ENCODE results near the gene PSAPL1.

- no peak for TF ChIP-seq CTCF (IDR thresholded peaks at IDR 0.05; ENCODE audit: low read depth, low read length, poor library complexity, severe bottlenecking)
- no peak for TF ChIP-seq EZH2phosphoT487 (IDR thresholded peaks at IDR 0.05; ENCODE audit: borderline replicate concordance, low read length)
Measured at GRCh38 chr4:7466215-7466614, 31.5 kb upstream of the PSAPL1 start.
